Measurements from ENCODE around the gene PTPN23.

Gene PTPN23

GRCh38 chr3:47385007-47385406 lies 4.2 kb downstream of the PTPN23 start:
- Mint-ChIP-seq H3K36me3 (ENCODE audit: low read depth) (peaks cover 18% of the 10 kb centered on the region), H3K4me1 (ENCODE audit: low read depth) (peaks cover 27% of the 10 kb centered on the region), H3K9me3 (no peaks in the 10 kb centered on the region), H3K27me3 (ENCODE audit: low read depth) (no peaks in the 10 kb centered on the region), H3K4me3 (no peak overlapping the region), H3K27ac (no peak overlapping the region)

DNA sequence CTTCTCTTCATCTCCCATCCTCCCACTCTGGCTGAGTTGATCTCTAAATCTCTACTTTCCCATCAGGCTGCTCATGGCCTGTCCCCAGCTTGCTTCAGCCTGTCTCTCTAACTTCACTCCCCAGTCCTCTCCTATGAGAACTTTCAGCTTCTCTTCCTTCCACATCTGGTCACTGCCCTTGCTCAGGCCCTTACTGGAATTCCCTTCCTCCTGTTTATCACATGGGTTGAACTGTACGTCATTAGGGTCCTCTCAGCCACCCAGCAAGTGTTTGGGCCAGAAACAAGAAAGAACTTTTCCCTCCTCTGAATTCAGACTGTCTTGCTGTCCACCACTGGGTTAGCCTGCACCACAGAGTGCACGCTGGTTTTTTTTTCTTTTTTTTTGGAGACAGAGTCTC lies 5.0 kb downstream of the PTPN23 start:
- H3K27ac Mint-ChIP-seq = peak overlapping the region; percentile 1
- H3K36me3 Mint-ChIP-seq (ENCODE audit: low read depth) = peaks cover 15% of the 10 kb centered on the region
- H3K9me3 Mint-ChIP-seq = no peaks in the 10 kb centered on the region
- no peaks in the 10 kb centered on the region for H3K27me3 Mint-ChIP-seq (ENCODE audit: low read depth)
- no peak overlapping the region for H3K4me3 Mint-ChIP-seq
- H3K4me1 Mint-ChIP-seq (ENCODE audit: low read depth) = peaks cover 25% of the 10 kb centered on the region

DNA sequence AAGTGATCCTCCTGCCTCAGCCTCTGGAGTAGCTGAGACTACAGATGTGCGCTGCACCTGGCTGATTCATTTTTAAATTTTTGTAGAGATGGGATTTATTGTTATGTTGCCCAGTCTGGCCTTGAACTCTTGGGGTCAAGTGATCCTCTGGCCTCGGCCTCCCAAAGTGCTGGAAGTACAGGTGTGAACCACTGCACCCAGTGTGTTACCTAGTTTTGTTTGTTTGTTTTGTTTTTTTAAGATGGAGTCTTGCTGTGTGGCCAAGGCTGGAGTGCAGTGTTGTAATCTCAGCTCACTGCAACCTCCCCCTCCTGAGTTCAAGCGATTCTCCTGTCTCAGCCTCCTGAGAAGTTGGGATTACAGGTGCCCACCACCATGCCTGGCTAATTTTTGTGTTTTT lies 12.1 kb downstream of the PTPN23 start:
- no peaks in the 10 kb centered on the region for H3K27me3 Mint-ChIP-seq (ENCODE audit: low read depth)
- H3K27ac Mint-ChIP-seq = no peak overlapping the region
- H3K9me3 Mint-ChIP-seq = no peaks in the 10 kb centered on the region
- H3K36me3 Mint-ChIP-seq (ENCODE audit: low read depth) = peaks cover 7% of the 10 kb centered on the region
- peaks cover 12% of the 10 kb centered on the region for H3K4me1 Mint-ChIP-seq (ENCODE audit: low read depth)
- H3K4me3 Mint-ChIP-seq = no peak overlapping the region

DNA sequence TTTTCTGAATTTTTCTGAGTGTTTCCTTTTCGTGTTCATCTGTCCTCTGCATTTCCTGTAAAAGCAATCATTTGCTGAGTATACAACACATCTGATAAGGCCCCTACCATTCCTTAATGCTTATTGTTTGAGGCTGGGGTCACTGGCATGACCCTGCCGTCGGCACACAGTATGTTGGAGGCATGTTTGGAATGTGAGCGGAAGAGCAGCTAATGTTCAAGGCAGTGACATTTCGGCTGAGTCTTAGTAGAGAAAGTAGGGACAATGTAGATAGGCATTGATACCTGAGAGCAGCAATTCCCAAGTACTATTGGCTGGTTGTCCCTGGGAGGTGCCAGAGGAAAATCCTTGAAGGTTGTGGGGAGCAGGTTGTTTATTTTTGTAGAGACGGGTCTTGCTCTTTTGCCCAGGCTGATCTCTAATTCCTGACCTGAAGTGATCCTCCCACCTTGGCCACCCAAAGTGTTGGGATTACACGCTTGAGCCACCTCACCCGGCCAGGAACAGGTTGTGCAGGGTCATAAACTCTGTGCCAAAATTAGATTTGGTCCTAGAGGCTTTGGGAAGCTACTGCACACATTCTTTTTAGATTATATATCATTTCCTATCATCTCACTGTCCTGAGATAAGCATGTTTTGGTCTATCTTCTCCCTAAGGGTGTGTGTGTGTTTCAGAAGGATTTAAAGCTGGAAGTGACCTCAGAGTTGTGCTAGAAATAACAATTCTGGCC lies 13.5 kb downstream of the PTPN23 start:
- H3K4me3 Mint-ChIP-seq = no peak overlapping the region
- peaks cover 10% of the 10 kb centered on the region for H3K36me3 Mint-ChIP-seq (ENCODE audit: low read depth)
- no peaks in the 10 kb centered on the region for H3K9me3 Mint-ChIP-seq
- H3K27me3 Mint-ChIP-seq (ENCODE audit: low read depth) = no peaks in the 10 kb centered on the region
- H3K27ac Mint-ChIP-seq = no peak overlapping the region
- peaks cover 14% of the 10 kb centered on the region for H3K4me1 Mint-ChIP-seq (ENCODE audit: low read depth)

DNA sequence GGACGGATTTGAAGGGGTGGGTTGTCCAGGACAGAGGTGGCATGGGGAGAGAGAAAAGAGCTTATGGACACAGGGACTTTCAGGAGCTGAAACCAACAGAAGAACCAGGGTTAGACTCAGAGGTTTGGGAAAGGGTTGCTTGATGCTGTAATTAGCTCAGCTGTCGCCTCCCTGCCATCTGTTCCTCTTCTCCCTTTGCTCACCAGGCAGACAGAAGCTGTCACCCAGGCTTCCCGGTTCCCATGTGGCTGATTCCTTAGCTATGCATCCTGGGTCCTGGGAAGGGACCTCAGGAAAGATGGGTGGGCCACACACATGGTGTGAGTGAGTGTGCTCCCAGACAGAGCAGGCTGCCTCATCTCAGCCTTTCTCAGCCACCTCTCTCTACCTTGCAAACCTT lies 14.1 kb downstream of the PTPN23 start:
- no peak overlapping the region for H3K27ac Mint-ChIP-seq
- H3K4me1 Mint-ChIP-seq (ENCODE audit: low read depth) = peaks cover 15% of the 10 kb centered on the region
- no peaks in the 10 kb centered on the region for H3K27me3 Mint-ChIP-seq (ENCODE audit: low read depth)

DNA sequence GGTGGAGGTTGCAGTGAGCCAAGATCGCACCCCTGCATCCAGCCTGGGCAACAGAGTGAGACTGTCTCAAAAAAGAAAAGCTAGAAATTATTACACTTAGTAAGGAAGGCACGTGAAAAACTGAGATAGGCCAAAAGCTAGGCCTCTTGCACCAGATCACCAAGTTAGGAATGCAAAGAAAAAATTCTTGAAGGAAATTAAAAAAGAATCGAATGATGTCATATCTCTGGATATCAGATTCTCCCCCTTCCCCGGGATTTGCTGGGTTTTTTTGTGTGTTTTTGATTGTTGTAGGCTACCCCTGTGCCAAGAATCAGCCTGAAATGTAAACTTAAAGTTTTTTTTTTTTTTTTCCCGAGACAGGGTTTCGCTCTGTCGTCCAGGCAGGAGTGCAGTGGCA lies 17.4 kb downstream of the PTPN23 start:
- H3K27ac Mint-ChIP-seq = no peak overlapping the region
- H3K9me3 Mint-ChIP-seq = no peaks in the 10 kb centered on the region
- H3K4me1 Mint-ChIP-seq (ENCODE audit: low read depth) = peaks cover 15% of the 10 kb centered on the region
- H3K27me3 Mint-ChIP-seq (ENCODE audit: low read depth) = no peaks in the 10 kb centered on the region
- peaks cover 10% of the 10 kb centered on the region for H3K36me3 Mint-ChIP-seq (ENCODE audit: low read depth)
- no peak overlapping the region for H3K4me3 Mint-ChIP-seq

More for the DNA sequence above, 14.1 kb downstream of the PTPN23 start:
- peaks cover 10% of the 10 kb centered on the region for H3K36me3 Mint-ChIP-seq (ENCODE audit: low read depth)
- H3K4me3 Mint-ChIP-seq = no peak overlapping the region
- H3K9me3 Mint-ChIP-seq = no peaks in the 10 kb centered on the region

DNA sequence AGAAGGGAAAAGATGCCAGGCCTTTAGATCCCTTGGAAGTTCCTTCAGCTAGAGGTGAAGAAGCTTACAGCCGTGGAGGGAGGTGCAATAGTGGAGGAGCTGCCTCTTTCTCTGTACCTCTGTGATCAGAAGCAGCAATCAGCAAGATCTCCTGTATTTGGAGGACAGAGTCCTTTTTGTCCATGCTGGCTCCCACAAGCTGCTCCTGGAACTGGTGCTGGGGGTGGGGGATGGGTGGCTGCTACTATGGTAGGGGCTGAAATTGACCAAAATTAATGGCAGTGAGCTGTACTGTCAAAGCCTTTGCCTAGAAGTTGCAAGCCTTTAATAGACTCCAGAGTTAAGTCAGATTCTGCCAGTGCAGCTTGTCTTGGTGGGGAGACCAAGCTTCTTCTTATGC lies 18.2 kb downstream of the PTPN23 start:
- Mint-ChIP-seq H3K27me3 (ENCODE audit: low read depth) (no peaks in the 10 kb centered on the region), H3K4me3 (no peak overlapping the region), H3K27ac (no peak overlapping the region), H3K9me3 (no peaks in the 10 kb centered on the region), H3K36me3 (ENCODE audit: low read depth) (peaks cover 10% of the 10 kb centered on the region), H3K4me1 (ENCODE audit: low read depth) (peaks cover 15% of the 10 kb centered on the region)

- peaks cover 10% of the 10 kb centered on the region for H3K36me3 Mint-ChIP-seq (ENCODE audit: low read depth)
- H3K9me3 Mint-ChIP-seq = no peaks in the 10 kb centered on the region
- H3K4me3 Mint-ChIP-seq = no peak overlapping the region
- H3K4me1 Mint-ChIP-seq (ENCODE audit: low read depth) = peaks cover 15% of the 10 kb centered on the region
- no peak overlapping the region for H3K27ac Mint-ChIP-seq
- no peaks in the 10 kb centered on the region for H3K27me3 Mint-ChIP-seq (ENCODE audit: low read depth)
Measured at GRCh38 chr3:47399531-47400270, 18.9 kb downstream of the PTPN23 start.

GRCh38 chr3:47404431-47404876 lies 23.6 kb downstream of the PTPN23 start:
- H3K9me3 Mint-ChIP-seq = no peaks in the 10 kb centered on the region
- no peaks in the 10 kb centered on the region for H3K36me3 Mint-ChIP-seq (ENCODE audit: low read depth)
- no peaks in the 10 kb centered on the region for H3K4me1 Mint-ChIP-seq (ENCODE audit: low read depth)
- no peak overlapping the region for H3K4me3 Mint-ChIP-seq
- no peaks in the 10 kb centered on the region for H3K27me3 Mint-ChIP-seq (ENCODE audit: low read depth)
- no peak overlapping the region for H3K27ac Mint-ChIP-seq

DNA sequence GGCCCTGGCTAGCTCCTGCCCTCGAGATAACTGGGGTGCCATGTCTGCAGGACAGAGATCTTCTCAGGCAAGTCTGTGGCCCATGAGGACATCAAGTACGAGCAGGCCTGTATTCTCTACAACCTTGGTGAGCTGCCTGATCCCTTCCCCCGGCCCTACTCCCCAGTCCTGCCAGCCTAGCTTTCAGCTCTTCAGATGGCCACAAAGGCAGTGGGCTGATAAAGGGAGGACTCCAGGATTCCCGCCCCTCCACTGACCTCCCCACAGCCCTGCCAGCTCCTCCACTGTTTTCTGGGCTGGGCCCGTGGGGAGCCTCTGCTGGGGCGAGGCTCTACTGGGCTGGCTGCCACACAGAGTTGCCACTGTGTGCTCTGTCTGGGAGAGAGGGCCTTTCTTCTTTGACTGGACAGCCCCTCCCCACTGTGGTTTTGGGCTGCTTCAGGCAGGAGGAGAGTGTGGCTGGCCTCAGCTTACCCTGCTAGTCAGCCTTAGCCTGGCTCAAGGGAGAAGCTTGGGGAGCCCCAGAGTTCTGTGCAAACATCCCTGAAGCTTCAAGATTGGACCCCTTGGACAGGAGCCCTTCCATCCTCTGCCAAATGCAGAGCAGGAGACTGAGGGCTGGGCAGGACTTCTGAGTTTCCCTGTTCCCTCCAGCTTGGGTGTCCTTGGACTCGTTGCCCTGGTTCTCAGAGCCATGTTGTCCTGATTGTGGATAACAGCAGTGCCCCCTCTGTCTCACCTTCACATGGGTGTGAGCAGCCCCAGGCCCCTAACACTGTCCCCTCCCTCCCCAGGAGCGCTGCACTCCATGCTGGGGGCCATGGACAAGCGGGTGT lies 24.4 kb downstream of the PTPN23 start:
- no peaks in the 10 kb centered on the region for H3K27me3 Mint-ChIP-seq (ENCODE audit: low read depth)
- no peaks in the 10 kb centered on the region for H3K36me3 Mint-ChIP-seq (ENCODE audit: low read depth)
- H3K4me3 Mint-ChIP-seq = no peak overlapping the region
- H3K27ac Mint-ChIP-seq = no peak overlapping the region
- H3K4me1 Mint-ChIP-seq (ENCODE audit: low read depth) = no peaks in the 10 kb centered on the region
- no peaks in the 10 kb centered on the region for H3K9me3 Mint-ChIP-seq

GRCh38 chr3:47405820-47406761 lies 25.3 kb downstream of the PTPN23 start:
- H3K27ac Mint-ChIP-seq = no peak overlapping the region
- H3K9me3 Mint-ChIP-seq = no peaks in the 10 kb centered on the region
- H3K27me3 Mint-ChIP-seq (ENCODE audit: low read depth) = no peaks in the 10 kb centered on the region
- H3K36me3 Mint-ChIP-seq (ENCODE audit: low read depth) = no peaks in the 10 kb centered on the region
- H3K4me1 Mint-ChIP-seq (ENCODE audit: low read depth) = no peaks in the 10 kb centered on the region
- no peak overlapping the region for H3K4me3 Mint-ChIP-seq

DNA sequence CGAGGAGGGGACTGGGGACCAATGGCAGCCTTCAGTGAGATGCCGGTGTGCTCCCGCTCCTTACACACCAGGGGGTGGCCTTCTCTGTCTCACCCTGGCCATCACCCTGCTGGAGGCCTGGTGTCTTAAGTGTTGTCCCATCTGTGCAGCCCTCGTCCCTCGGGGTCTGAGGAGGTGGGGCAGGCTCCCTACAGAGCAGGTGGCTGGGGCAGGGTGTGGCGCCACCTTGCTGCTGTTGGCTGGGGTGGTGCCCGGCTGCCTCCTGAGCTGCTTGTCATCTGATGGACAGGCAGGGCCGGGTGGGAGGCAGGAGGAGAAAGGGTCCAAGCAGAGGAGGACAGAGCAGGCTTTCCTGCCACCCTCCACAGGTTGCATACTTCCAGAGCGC lies 25.9 kb downstream of the PTPN23 start:
- Mint-ChIP-seq H3K27me3 (ENCODE audit: low read depth) (no peaks in the 10 kb centered on the region), H3K27ac (no peak overlapping the region)

GRCh38 chr3:47407237-47407636 lies 26.4 kb downstream of the PTPN23 start:
- no peaks in the 10 kb centered on the region for H3K4me1 Mint-ChIP-seq (ENCODE audit: low read depth)
- no peaks in the 10 kb centered on the region for H3K9me3 Mint-ChIP-seq
- H3K36me3 Mint-ChIP-seq (ENCODE audit: low read depth) = peaks cover 2% of the 10 kb centered on the region
- no peaks in the 10 kb centered on the region for H3K27me3 Mint-ChIP-seq (ENCODE audit: low read depth)
- H3K4me3 Mint-ChIP-seq = no peak overlapping the region
- no peak overlapping the region for H3K27ac Mint-ChIP-seq

More for the DNA sequence above, 25.9 kb downstream of the PTPN23 start:
- H3K4me3 Mint-ChIP-seq = no peak overlapping the region
- peaks cover 2% of the 10 kb centered on the region for H3K36me3 Mint-ChIP-seq (ENCODE audit: low read depth)
- no peaks in the 10 kb centered on the region for H3K9me3 Mint-ChIP-seq
- no peaks in the 10 kb centered on the region for H3K4me1 Mint-ChIP-seq (ENCODE audit: low read depth)

Data from T-helper 1 cell treated with Interleukin-12 subunit alpha and Interleukin-12 subunit beta and Interleukin-4 antibody, amounts not matched to agents 30 μg/mL and 1 μg/mL, for 36 hours (primary cell).